Stromal cell of bone marrow (primary cell): Measurements from ENCODE around the gene LGI4.
A peak's percentile ranks its signal among the peaks of the same experiment; 100 is the strongest.

Experiments used
- DNase-seq: peaks from one replicate; pipeline ENCODE4 v3.0.0-alpha.2; 2012; ENCODE audit warnings: low read depth

The LGI4 gene

DNA sequence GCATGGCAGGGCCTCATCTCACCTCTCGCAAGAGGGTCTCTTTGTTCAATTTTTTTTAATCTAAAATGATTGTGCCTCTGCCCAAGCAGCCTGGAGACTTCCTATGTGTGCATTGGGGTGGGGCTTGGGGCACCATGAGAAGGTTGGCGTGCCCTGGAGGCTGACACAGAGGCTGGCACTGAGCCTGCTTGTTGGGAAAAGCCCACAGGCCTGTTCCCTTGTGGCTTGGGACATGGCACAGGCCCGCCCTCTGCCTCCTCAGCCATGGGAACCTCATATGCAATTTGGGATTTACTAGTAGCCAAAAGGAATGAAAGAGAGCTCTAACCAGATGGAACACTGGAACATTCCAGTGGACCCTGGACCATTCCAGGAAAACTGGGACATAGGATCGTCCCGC, 11.3 kb downstream of the LGI4 start:
- DNase-seq: peak; percentile 54

GRCh38 chr19:35122687-35123551, 11.9 kb downstream of the LGI4 start:
- no peak for DNase-seq

DNA sequence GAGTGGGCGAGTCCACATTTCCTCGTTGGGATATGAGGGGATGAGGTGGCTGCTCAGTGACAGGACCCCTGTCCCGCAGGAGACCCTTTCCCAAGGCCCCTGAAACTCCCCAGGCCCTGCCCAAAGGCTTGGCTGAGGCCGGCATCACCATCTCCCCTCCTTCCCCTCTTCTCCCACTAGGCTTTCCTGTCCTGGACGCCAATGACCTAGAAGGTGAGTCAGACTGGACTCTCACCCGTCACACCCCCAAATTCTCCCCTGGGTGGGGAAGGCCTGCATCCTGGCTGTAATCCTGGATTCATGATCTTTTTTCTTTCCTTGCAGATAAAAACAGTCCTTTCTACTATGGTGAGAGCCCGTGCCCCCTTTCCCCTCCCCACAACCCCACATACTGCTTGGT, 14.0 kb downstream of the LGI4 start:
- peak; percentile 72 for DNase-seq

DNA sequence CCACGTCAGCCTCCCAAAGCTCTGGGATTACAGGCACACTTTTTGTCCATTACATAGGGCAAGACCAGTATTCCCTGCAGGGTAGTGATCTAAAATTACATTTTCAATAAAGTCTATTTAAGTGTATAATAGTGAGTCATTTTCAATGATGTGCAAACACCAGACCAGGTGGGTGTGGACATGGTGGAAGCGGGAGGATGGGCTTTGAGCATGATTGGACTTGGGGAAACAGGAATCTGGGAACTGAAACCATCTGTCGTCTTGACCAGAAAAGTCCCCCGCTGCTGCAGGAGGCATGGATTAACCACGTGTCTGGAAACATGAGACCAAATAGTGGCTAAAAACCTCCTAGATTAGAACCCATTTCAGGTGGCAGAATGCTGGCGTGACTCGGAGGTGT, 14.4 kb downstream of the LGI4 start:
- peak; percentile 93 for DNase-seq

DNA sequence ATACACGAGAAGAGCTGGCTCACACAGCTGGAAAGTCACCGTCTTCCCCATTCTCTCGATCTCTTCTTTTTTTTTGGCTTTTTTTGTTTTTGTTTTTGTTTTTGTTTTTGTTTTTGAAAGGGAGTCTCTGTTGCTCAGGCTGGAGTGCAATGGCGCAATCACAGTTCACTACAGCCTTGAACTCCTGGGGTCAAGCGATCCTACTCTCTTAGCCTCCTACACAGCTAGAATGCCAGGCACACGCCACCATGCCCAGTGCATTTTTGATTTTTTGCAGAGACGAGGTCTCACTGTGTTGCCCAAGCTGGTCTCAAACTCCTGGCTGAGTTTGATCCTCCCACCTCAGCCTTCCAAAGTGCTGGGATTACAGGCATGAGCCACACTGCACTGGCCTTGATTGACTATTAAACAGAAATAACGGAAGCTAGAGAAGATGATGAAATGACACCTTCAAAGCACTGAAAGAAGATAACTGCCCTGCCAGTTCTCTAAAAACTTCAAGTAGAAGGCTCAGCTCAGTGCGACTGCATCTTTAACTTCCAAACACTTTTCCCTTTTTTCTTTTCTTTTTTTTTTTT, 15.2 kb downstream of the LGI4 start:
- DNase-seq: no peak

GRCh38 chr19:35119091-35119490, 15.8 kb downstream of the LGI4 start:
- DNase-seq: no peak

DNA sequence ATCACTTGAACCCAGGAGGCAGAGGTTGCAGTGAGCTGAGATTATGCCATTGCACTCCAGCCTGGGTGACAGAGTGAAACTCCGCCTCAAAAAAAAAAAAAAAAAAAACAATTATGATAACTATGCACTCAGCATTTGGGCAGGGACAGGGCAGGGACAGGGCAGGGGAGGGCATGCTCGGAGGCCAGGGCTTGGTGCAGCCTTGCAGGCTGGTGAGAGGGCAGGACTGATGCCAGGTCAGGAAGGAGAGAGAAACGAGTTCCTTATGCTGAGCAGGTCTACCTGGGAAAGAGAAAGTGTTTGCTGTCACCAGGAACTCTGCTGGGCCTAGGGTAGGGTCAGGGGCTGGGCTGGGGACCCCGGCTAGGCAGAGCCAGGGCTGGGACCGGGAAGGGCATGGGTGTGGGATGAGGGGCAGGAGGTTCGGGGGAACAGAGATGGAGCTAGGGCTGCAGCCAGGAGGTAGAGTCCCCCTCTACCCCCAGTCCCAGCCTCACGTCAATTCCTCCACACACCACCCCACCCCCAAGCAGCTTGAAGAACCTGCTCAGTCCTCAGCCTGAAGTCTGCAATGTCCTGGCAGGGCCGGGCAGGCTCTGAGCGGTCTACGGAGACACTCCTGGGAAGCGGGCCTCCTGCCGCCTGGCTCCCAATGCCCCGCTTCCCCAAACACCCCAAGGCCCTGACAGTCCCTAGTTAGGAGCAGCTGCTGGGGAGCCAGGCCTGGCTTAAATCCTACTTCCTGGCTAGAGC, 16.4 kb downstream of the LGI4 start:
- no peak for DNase-seq

GRCh38 chr19:35117799-35118198, 17.1 kb downstream of the LGI4 start:
- no peak for DNase-seq

- no peak for DNase-seq
Observed at GRCh38 chr19:35117116-35117515, 17.7 kb downstream of the LGI4 start.

DNA sequence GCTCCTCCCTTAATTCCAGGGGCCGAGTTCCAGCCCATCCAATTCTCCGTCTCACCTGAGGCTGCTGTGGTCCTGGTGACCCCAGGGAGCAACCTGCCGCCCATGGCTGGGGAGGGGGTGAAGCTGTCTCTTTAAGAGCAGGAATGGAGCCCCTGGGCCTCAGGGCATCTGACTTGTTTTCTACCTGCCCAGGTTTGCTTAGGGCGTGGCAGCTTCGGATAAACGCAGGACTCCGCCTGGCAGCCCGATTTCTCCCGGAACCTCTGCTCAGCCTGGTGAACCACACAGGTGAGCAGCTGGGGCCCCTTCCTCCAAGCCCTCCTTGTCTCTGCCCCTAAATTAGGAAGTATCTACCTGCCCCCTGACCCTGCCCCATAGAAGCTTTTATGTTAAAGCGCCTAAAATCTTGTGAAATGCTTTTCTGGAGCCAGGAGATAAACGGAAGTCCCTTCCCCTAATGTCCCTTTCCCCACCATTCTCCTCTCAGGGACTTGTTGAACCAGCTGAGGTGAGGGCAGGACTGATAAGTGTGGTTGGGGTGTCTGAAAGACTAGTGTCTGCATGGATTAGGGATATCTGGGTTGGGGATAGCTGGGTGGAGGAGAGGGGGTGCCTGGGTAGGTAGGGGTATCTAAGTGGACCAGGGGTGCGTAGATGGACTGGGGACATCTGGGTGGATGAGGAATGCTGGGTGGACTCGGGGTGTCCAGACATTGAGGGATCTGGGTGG, 18.6 kb downstream of the LGI4 start:
- no peak for DNase-seq

DNA sequence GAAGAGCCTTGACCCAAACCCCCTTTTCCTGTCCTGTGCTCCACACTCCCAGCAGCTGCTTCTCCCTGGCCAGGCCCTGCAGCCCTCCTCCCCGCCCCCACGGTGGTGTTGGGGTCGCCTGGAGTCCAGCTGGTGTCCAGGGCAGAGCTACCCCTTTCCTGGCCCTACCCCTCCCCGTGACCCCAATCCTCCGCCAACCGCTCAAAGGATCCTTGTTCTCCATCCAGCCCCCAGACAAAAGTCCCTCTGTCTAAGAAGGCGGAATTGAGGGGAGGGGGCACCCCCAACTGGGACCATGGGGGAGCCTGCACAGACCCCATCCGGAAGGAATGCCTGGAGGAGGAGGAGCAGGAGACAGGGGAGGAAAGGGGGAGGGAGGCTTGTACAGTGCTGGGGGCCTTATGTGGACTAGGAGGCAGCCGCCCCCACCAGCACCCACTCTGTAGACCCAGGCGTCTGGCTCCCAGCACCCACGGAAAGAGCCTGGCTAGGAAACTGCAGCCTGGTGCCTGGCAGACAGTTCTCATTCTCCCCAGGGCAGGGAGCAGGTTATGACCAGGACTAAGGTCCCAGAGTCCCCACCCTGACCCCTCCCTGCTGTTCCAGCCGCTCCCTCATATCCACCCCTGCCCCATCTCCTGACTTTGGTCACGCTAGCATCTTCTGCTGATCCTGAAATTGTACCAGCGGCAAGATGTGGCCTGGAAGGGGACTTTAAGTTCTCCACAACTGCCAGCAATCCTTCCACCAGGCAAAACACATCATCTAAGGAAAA, 19.5 kb downstream of the LGI4 start, which contains the start of gene FXYD3:
Gene FXYD3, plus strand, starts transcription at position 647 of the 775 bp plus-strand sequence. CDS start 3,554 bp downstream, outside the sequence.
- no peak for DNase-seq

DNA sequence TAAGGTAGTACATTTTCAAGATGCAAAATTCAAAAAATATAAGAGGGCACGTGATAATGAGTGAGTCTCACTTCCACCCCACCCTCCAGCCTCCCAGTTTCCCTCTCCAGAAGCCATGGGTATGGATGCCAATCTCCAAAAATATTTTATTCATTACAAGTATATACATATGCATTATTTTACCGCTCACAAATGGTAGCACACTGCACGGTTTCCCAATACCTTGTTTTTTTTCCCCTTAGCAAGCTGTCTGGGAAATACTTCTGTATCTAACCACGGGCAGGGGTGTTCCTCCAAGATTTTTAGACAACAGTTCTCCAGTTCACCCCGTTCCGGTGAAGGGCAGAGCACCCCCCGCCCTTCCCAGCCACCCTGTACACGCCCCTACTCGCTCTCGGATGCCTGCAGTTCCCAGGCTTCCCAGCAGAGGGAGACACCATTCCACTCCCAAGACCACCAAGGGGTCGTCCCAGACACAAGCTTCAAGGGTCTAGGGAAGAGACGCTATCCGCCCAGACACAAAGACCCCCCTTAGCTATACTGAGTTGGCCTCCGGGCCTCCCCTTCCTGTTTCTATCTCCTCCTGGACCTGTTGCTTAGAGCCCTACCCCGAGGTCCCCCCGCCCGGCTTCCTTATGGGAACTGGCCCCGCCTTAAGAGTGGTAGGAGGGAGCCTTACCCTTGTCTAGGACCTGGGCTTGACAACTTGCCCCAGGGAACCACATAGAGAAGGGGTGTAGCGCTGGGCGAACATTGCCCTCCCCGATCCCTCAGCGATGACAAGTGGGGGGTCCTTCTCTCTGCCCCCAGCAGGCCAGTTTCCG, 20.3 kb downstream of the LGI4 start:
- DNase-seq: no peak

DNA sequence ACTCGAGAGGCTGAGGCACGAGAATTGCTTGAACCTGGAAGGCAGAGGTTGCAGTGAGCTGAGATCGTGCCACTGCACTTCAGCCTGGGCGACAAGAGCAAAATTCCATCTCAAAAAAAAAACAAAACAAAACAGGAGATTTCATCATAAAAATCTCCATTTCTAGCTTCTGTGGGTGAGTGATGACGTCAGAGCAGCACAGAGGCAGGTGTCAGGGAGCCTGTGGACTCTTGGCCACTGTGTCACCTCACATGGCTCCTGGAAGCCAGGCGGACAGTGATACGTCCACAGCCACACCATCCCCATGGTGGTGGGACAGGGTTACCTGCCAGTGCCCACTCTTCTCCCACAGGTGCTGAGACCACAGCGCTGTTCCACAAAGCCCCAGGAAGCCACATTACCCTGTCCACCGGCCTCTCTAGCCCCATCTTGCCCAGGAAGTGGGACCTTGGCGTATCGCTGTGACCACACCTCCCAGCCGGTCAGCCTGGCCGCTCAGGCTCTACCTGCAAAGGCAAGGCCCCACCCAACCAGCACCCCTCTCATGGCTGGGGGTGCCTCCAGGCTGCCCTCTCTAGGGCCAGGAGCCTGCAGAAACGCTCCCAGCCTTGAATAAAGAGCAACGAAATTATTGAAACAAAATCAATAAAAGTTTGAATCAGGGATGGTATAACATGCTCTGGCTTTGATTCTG, 21.7 kb downstream of the LGI4 start:
- DNase-seq: no peak

DNA sequence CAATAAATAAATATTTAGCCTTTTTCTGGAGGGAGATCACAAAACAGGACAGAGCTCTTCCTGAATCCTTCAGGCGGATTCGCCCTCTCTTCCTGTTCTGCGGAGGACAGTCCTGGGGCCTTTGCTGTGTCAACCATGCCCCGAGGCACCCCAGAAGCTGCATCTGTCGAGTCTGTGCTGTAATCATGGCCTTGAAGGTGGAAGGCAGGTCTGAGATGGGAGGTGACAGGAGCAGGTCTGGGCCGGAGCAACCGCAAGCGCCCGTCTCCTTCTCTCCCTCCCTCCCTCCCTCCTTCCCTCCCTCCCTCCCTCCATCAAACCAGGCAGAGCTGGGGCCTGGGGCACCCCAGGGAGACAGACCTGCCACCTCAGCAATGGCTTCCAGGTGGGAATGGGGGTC, 23.9 kb downstream of the LGI4 start:
- DNase-seq: no peak

GRCh38 chr19:35109395-35110112, 25.3 kb downstream of the LGI4 start:
- DNase-seq: no peak

- no peak for DNase-seq
Observed at GRCh38 chr19:35108730-35109129, 26.1 kb downstream of the LGI4 start.

GRCh38 chr19:35107545-35107944, 27.3 kb downstream of the LGI4 start:
- DNase-seq: peak; percentile 34

DNA sequence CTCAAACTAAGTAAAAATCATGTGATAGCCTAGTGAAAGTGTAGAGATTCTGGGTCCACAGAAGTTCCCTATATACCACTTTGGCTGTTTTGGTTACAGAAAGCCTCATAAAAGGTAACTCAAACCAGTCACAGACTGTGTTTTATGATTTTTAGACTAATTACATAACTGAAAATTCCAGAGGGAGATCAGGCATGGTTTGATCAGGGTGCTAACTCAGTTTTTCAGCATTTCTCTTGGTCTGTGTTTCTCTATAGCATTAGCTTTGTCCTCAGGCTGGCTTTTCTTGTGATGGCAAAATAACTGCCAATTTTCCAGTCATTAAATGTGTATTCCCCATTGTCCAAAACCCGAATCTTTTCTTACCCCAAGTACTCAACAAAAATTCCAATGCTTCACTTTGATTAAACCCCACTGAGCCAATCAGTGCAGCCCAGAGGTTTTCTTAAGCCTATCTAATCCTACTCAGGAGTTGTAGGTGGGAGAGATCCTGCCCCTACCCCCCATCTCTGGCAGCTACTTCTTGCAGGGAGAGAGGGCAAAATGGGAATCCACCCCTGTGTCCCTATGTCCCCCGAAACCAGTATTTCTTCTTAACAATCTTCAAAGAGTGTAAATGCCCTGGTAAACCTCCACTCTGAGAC, 27.8 kb downstream of the LGI4 start:
- DNase-seq: no peak

DNA sequence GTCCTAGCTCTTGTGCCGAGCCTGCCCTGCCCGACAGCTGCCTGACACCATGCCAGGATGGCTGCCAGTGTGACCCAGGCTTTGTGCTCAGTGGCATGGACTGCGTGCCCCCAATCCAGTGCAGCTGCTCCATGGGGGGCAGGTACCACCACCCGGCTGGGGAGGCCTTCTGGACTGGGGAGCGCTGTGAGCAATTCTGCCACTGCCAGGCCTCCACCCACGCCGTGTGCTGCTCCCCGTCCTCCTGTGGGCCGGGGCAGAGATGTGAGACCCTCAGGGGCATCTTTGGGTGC, 28.6 kb downstream of the LGI4 start:
- no peak for DNase-seq
